Hepatocyte (in vitro differentiated cells): ENCODE results near the gene ONECUT3. TPM values are rescaled to one million over a fixed set of nuclear protein-coding genes. Genes with fewer than 3 reads are reported as not detected.

Source experiments
- DNase-seq: peaks from one replicate; pipeline ENCODE4 v3.0.0-alpha.2; 2016; ENCODE audit warnings: low spot score
- H2AFZ ChIP-seq: fragments of 200-600 bp; sonication (generic); 2 replicates; pipeline ENCODE4 v1.6.0; 2016; ENCODE audit warnings: antibody characterized with exemption, mild to moderate bottlenecking
- H3K27ac ChIP-seq: fragments of 200-600 bp; sonication (generic); 2 replicates; pipeline ENCODE4 v1.5.1; 2016; ENCODE audit warnings: mild to moderate bottlenecking
- H3K27me3 ChIP-seq: fragments of 200-600 bp; sonication (generic); 2 replicates; pipeline ENCODE4 v1.6.1; 2016
- H3K36me3 ChIP-seq: fragments of 200-600 bp; sonication (generic); replicated peaks from 2 replicates; pipeline ENCODE4 v1.5.1; 2016; ENCODE audit warnings: low read depth; ENCODE audit not compliant: insufficient read depth
- H3K4me1 ChIP-seq: fragments of 200-600 bp; sonication (generic); 2 replicates; pipeline ENCODE4 v1.5.1; 2016; ENCODE audit warnings: mild to moderate bottlenecking, moderate library complexity; ENCODE audit not compliant: insufficient read depth
- H3K4me2 ChIP-seq: fragments of 200-600 bp; sonication (generic); 2 replicates; pipeline ENCODE4 v1.6.0; 2016
- H3K4me3 ChIP-seq: fragments of 200-600 bp; sonication (generic); 2 replicates; pipeline ENCODE4 v1.5.1; 2016; ENCODE audit warnings: mild to moderate bottlenecking
- H3K79me2 ChIP-seq: fragments of 200-600 bp; sonication (generic); 2 replicates; pipeline ENCODE4 v1.6.0; 2017; ENCODE audit warnings: mild to moderate bottlenecking
- H3K9me2 ChIP-seq: fragments of 200-600 bp; sonication (generic); replicated peaks from 2 replicates; pipeline ENCODE4 v1.6.0; 2017; ENCODE audit warnings: mild to moderate bottlenecking; ENCODE audit not compliant: insufficient read depth
- H3K9me3 ChIP-seq: fragments of 200-600 bp; sonication (generic); 2 replicates; pipeline ENCODE4 v1.5.1; 2016; ENCODE audit warnings: low read depth, mild to moderate bottlenecking
- H4K20me1 ChIP-seq: fragments of 200-600 bp; sonication (generic); 2 replicates; pipeline ENCODE4 v1.6.0; 2016; ENCODE audit warnings: mild to moderate bottlenecking; ENCODE audit not compliant: insufficient read depth, poor library complexity, severe bottlenecking
- EZH2 ChIP-seq: fragments of 200-600 bp; sonication (generic); IDR thresholded peaks from 2 replicates; pipeline ENCODE4 v1.6.1; 2016; ENCODE audit warnings: antibody characterized with exemption, mild to moderate bottlenecking, borderline replicate concordance
- EZH2phosphoT487 ChIP-seq: fragments of 200-600 bp; sonication (generic); IDR thresholded peaks from one replicate; pipeline ENCODE4 v1.6.1; 2018; ENCODE audit warnings: antibody characterized with exemption, mild to moderate bottlenecking, low read depth, moderate library complexity; ENCODE audit not compliant: unreplicated experiment, severe bottlenecking
- WGBS: methylation state at CpG from one replicate; pipeline ENCODE4 v1.1.6; 2016; ENCODE audit warnings: low lambda C conversion rate; ENCODE audit errors: missing lambda C conversion rate; 5-methylcytosine and 5-hydroxymethylcytosine counted together
- polyA plus RNA-seq: library from polyadenylated mRNA; unstranded; fragments of >200 nt; fragmentation: Nextera tagmentation; extraction: Ambion mirVana; gene quantifications from 2 replicates; pipeline ENCODE4 v1.2.1, GENCODE V29; 2016
- total RNA-seq: library from RNA; depleted of rRNA; stranded (reverse); fragments of >200 nt; gene quantifications from 2 replicates; pipeline ENCODE4 v1.2.3, GENCODE V29; 2014
- TF ChIP-seq, protein P1 (sequence below): fragments of 200-600 bp; sonication (generic); IDR thresholded peaks from 2 replicates; pipeline ENCODE4 v1.5.1; 2016; ENCODE audit warnings: antibody characterized with exemption, mild to moderate bottlenecking; ENCODE audit not compliant: poor library complexity

Gene ONECUT3
- total and polyA plus RNA-seq, 2 experiments from 2014 or later: 0.03 to 0.06 TPM

- Histone ChIP-seq H3K9me2 (no peaks in the 10 kb centered on the region), H3K9me3 (peaks cover 5% of the 10 kb centered on the region), H3K27ac (no peak overlapping the region), H3K79me2 (no peaks in the 10 kb centered on the region), H3K4me1 (no peaks in the 10 kb centered on the region), H3K27me3 (peaks cover 80% of the 10 kb centered on the region), H3K4me3 (no peak overlapping the region), H3K36me3 (no peaks in the 10 kb centered on the region), H4K20me1 (no peaks in the 10 kb centered on the region), H3K4me2 (no peak overlapping the region), H2AFZ (no peak overlapping the region)
- 7% methylated on average over 18 of the region's 21 CpGs for WGBS
- no peak for TF ChIP-seq EZH2phosphoT487
- no peak for TF ChIP-seq EZH2
- TF ChIP-seq, protein P1, sequence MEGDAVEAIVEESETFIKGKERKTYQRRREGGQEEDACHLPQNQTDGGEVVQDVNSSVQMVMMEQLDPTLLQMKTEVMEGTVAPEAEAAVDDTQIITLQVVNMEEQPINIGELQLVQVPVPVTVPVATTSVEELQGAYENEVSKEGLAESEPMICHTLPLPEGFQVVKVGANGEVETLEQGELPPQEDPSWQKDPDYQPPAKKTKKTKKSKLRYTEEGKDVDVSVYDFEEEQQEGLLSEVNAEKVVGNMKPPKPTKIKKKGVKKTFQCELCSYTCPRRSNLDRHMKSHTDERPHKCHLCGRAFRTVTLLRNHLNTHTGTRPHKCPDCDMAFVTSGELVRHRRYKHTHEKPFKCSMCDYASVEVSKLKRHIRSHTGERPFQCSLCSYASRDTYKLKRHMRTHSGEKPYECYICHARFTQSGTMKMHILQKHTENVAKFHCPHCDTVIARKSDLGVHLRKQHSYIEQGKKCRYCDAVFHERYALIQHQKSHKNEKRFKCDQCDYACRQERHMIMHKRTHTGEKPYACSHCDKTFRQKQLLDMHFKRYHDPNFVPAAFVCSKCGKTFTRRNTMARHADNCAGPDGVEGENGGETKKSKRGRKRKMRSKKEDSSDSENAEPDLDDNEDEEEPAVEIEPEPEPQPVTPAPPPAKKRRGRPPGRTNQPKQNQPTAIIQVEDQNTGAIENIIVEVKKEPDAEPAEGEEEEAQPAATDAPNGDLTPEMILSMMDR: peak; percentile 95
- peak; percentile 53 for DNase-seq
Measured at GRCh38 chr19:1767464-1767933, 14.2 kb downstream of the ONECUT3 start.

DNA sequence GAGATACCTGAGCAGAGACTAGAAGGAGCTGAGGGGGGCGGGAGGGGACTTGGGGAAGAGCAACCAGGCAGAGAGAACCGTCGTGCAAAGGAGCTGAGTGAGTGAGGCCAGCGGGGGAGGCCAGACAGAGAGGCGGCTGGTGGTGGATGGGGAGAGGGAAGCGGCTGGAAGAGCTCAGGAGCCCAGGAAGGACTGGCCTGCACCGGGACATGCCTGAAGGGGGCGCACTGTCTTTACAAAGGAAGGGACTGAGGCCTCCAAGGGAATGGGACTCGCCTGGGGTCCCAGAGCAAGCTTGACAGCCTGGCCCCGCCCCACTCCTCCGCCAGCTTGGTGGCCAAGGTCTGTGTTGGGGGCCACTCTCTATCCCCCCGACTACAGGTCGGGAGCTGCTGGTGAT lies 14.9 kb downstream of the ONECUT3 start:
- Histone ChIP-seq H2AFZ (no peak overlapping the region), H3K9me2 (no peaks in the 10 kb centered on the region), H3K79me2 (no peaks in the 10 kb centered on the region), H3K4me3 (no peak overlapping the region), H3K9me3 (peaks cover 5% of the 10 kb centered on the region), H3K27ac (no peak overlapping the region), H3K4me1 (no peaks in the 10 kb centered on the region), H4K20me1 (no peaks in the 10 kb centered on the region), H3K4me2 (no peak overlapping the region), H3K36me3 (no peaks in the 10 kb centered on the region), H3K27me3 (peaks cover 77% of the 10 kb centered on the region)
- DNase-seq: no peak
- 28% methylated on average over 13 of the region's 13 CpGs for WGBS
- TF ChIP-seq EZH2 (no peak), EZH2phosphoT487 (no peak)
- TF ChIP-seq, protein P1: no peak

GRCh38 chr19:1768918-1769644 lies 15.8 kb downstream of the ONECUT3 start:
- WGBS: 81% methylated on average over 9 of the region's 9 CpGs
- no peak for DNase-seq
- Histone ChIP-seq H3K4me1 (no peaks in the 10 kb centered on the region), H3K9me2 (no peaks in the 10 kb centered on the region), H3K9me3 (peaks cover 5% of the 10 kb centered on the region), H3K4me3 (no peak overlapping the region), H3K36me3 (no peaks in the 10 kb centered on the region), H3K27ac (no peak overlapping the region), H3K27me3 (peaks cover 77% of the 10 kb centered on the region), H3K4me2 (no peak overlapping the region), H4K20me1 (no peaks in the 10 kb centered on the region), H2AFZ (no peak overlapping the region), H3K79me2 (no peaks in the 10 kb centered on the region)
- TF ChIP-seq EZH2phosphoT487: no peak
- no peak for TF ChIP-seq EZH2
- TF ChIP-seq, protein P1: no peak
